ENCODE data around the gene CD19.

- TF ChIP-seq POLR2AphosphoS5 (IDR thresholded peaks at IDR 0.05) (no peak), POLR2A (IDR thresholded peaks at IDR 0.05) (no peak)
- TF ChIP-seq, protein P1, sequence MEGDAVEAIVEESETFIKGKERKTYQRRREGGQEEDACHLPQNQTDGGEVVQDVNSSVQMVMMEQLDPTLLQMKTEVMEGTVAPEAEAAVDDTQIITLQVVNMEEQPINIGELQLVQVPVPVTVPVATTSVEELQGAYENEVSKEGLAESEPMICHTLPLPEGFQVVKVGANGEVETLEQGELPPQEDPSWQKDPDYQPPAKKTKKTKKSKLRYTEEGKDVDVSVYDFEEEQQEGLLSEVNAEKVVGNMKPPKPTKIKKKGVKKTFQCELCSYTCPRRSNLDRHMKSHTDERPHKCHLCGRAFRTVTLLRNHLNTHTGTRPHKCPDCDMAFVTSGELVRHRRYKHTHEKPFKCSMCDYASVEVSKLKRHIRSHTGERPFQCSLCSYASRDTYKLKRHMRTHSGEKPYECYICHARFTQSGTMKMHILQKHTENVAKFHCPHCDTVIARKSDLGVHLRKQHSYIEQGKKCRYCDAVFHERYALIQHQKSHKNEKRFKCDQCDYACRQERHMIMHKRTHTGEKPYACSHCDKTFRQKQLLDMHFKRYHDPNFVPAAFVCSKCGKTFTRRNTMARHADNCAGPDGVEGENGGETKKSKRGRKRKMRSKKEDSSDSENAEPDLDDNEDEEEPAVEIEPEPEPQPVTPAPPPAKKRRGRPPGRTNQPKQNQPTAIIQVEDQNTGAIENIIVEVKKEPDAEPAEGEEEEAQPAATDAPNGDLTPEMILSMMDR (IDR thresholded peaks at IDR 0.05), result no peak
Observed at GRCh38 chr16:28984091-28984490, 52.3 kb downstream of the CD19 start.

Data from upper lobe of left lung (tissue), 4 donors.